Measurements from ENCODE around the gene ABCC3. TPM values are rescaled to one million over a fixed set of nuclear protein-coding genes. Genes with fewer than 3 reads are reported as not detected.

Gene ABCC3
- total and polyA plus RNA-seq, 3 experiments from 2014 or later = 0.37 to 0.69 TPM; not detected in 1

DNA sequence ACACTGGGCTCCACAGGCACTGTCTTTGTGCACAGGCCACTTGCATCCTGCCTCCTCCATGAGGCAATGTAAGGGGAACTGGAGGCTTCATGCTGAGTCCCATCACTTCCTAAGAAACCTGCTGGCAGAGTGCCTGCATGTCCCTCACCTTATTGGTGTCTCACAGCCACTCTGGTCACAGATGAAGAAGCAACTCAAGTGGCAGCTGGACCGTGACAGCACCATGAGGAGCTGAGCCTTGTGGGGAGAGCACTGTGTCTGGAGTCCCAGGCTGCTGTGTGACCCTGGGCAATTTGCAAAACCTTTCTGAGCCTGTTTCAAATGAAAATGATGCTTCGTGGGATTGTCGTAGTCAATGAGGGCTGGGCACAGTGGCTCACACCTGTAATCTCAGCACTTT is 53.6 kb downstream of the ABCC3 start:
- Mint-ChIP-seq H3K27me3 (no peaks in the 10 kb centered on the region), H3K27ac (peak overlapping the region in 1 of 8 donors; percentile 29), H3K4me3 (no peak overlapping the region), H3K36me3 (peaks cover 0 to 16% (median 6%) of the 10 kb centered on the region in 3 donors), H3K9me3 (no peaks in the 10 kb centered on the region), H3K4me1 (no peaks in the 10 kb centered on the region)
- Histone ChIP-seq H3K36me3 (ENCODE audit: insufficient read depth, low read length) (peaks cover 5% of the 10 kb centered on the region), H3K9me3 (ENCODE audit: low read length) (no peaks in the 10 kb centered on the region), H3K27me3 (ENCODE audit: insufficient read depth, low read length, poor library complexity, severe bottlenecking) (no peaks in the 10 kb centered on the region), H3K4me3 (ENCODE audit: low read length) (no peak overlapping the region), H3K27ac (ENCODE audit: low read depth, low read length) (no peak overlapping the region), H3K4me1 (ENCODE audit: insufficient read depth, low read length) (no peaks in the 10 kb centered on the region)
- CTCF ChIA-PET = no interaction called here
- POLR2A ChIA-PET = no interaction called here
- DNase-seq = no peak

- H3K27ac ChIP-seq (ENCODE audit: low read depth, low read length) = no peak overlapping the region
- no peak overlapping the region for H3K27ac Mint-ChIP-seq
- no peaks in the 10 kb centered on the region for H3K9me3 ChIP-seq (ENCODE audit: low read length)
- DNase-seq = no peak
- no peaks in the 10 kb centered on the region for H3K4me1 ChIP-seq (ENCODE audit: insufficient read depth, low read length)
- peaks cover 14% of the 10 kb centered on the region for H3K36me3 ChIP-seq (ENCODE audit: insufficient read depth, low read length)
- H3K27me3 ChIP-seq (ENCODE audit: insufficient read depth, low read length, poor library complexity, severe bottlenecking) = no peaks in the 10 kb centered on the region
- H3K4me3 ChIP-seq (ENCODE audit: low read length) = no peak overlapping the region
- H3K4me1 Mint-ChIP-seq = no peaks in the 10 kb centered on the region
- CTCF ChIA-PET = no interaction called here
- no peaks in the 10 kb centered on the region for H3K9me3 Mint-ChIP-seq
- no peaks in the 10 kb centered on the region for H3K27me3 Mint-ChIP-seq
- H3K4me3 Mint-ChIP-seq = no peak overlapping the region
- H3K36me3 Mint-ChIP-seq = peaks cover 0 to 24% (median 6%) of the 10 kb centered on the region in 3 donors
- POLR2A ChIA-PET = no interaction called here
Observed at GRCh38 chr17:50689251-50689650, 54.6 kb downstream of the ABCC3 start.

GRCh38 chr17:50689956-50690886 is 55.5 kb downstream of the ABCC3 start:
- Mint-ChIP-seq H3K4me1 (no peaks in the 10 kb centered on the region), H3K9me3 (no peaks in the 10 kb centered on the region), H3K27ac (peak overlapping the region in 2 of 8 donors; percentile 22 to 50), H3K4me3 (no peak overlapping the region), H3K36me3 (peaks cover 0 to 33% (median 11%) of the 10 kb centered on the region in 3 donors), H3K27me3 (no peaks in the 10 kb centered on the region)
- H3K9me3 ChIP-seq (ENCODE audit: low read length) = no peaks in the 10 kb centered on the region
- CTCF ChIA-PET = interaction anchor here (0.6 kb wide), 1 partner anchor 29 kb away, joined by 3 read pairs; no protein-coding TSS in a partner anchor
- POLR2A ChIA-PET = no interaction called here
- peaks cover 17% of the 10 kb centered on the region for H3K36me3 ChIP-seq (ENCODE audit: insufficient read depth, low read length)
- no peak for DNase-seq
- no peaks in the 10 kb centered on the region for H3K27me3 ChIP-seq (ENCODE audit: insufficient read depth, low read length, poor library complexity, severe bottlenecking)
- no peak overlapping the region for H3K4me3 ChIP-seq (ENCODE audit: low read length)
- no peaks in the 10 kb centered on the region for H3K4me1 ChIP-seq (ENCODE audit: insufficient read depth, low read length)
- no peak overlapping the region for H3K27ac ChIP-seq (ENCODE audit: low read depth, low read length)

- Mint-ChIP-seq H3K36me3 (peaks cover 0 to 41% (median 15%) of the 10 kb centered on the region in 3 donors), H3K27ac (peak overlapping the region in 1 of 8 donors; percentile 36), H3K4me3 (no peak overlapping the region), H3K4me1 (peaks cover 0 to 3% (median 0%) of the 10 kb centered on the region in 3 donors), H3K27me3 (no peaks in the 10 kb centered on the region), H3K9me3 (no peaks in the 10 kb centered on the region)
- no peak overlapping the region for H3K27ac ChIP-seq (ENCODE audit: low read depth, low read length)
- ChIA-PET CTCF (no interaction called here), POLR2A (no interaction called here)
- no peaks in the 10 kb centered on the region for H3K4me1 ChIP-seq (ENCODE audit: insufficient read depth, low read length)
- DNase-seq = no peak
- H3K9me3 ChIP-seq (ENCODE audit: low read length) = no peaks in the 10 kb centered on the region
- H3K27me3 ChIP-seq (ENCODE audit: insufficient read depth, low read length, poor library complexity, severe bottlenecking) = no peaks in the 10 kb centered on the region
- H3K4me3 ChIP-seq (ENCODE audit: low read length) = no peak overlapping the region
- peaks cover 24% of the 10 kb centered on the region for H3K36me3 ChIP-seq (ENCODE audit: insufficient read depth, low read length)
Observed at GRCh38 chr17:50690887-50691549, 56.3 kb downstream of the ABCC3 start.

DNA sequence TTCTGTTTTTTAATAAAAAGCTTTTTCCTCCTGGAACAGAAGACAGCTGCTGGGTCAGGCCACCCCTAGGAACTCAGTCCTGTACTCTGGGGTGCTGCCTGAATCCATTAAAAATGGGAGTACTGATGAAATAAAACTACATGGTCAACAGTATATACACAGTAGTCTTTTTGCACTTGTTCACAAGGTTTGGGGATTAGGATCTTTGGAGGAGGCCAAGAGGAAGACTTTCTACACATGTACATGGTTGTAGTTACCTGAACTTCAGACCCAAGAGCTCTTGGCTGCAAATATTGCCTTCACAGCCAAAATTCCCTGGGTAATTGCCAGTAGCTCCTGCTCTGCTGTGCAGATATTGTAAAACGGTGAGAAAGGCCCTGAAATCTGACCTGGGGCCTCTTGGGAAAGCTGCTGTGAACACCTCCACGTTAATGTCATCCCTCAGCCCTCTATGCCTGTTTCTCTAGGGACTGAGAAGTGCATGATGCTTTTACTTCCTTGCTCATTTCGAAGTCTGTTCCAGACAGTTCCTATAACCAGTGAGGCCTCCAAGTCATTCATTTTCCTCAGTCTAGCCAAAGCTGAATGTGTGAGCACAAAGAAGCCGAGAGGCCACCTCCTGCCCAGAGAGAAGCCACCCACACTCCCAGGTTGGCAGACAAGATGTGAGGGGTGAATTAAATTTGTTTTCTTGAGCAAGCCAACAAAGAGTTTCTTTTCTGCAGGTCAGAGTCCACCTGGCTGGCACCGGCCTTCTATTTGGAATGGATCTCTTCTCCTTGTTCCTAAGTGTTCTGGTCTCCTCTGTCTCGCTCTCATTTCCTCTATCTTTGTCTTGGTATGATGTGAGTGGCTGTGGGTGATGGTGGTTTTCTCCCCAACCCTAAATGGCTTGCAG is 57.1 kb downstream of the ABCC3 start:
- H3K36me3 ChIP-seq (ENCODE audit: insufficient read depth, low read length) = peaks cover 32% of the 10 kb centered on the region
- Mint-ChIP-seq H3K4me3 (no peak overlapping the region), H3K27ac (peak overlapping the region in 2 of 8 donors; percentile 63 to 69), H3K36me3 (peaks cover 0 to 48% (median 17%) of the 10 kb centered on the region in 3 donors), H3K27me3 (no peaks in the 10 kb centered on the region), H3K9me3 (no peaks in the 10 kb centered on the region), H3K4me1 (peaks cover 0 to 3% (median 0%) of the 10 kb centered on the region in 3 donors)
- no peaks in the 10 kb centered on the region for H3K4me1 ChIP-seq (ENCODE audit: insufficient read depth, low read length)
- H3K27me3 ChIP-seq (ENCODE audit: insufficient read depth, low read length, poor library complexity, severe bottlenecking) = no peaks in the 10 kb centered on the region
- H3K4me3 ChIP-seq (ENCODE audit: low read length) = no peak overlapping the region
- H3K27ac ChIP-seq (ENCODE audit: low read depth, low read length) = no peak overlapping the region
- CTCF ChIA-PET = no interaction called here
- POLR2A ChIA-PET = no interaction called here
- H3K9me3 ChIP-seq (ENCODE audit: low read length) = no peaks in the 10 kb centered on the region
- no peak for DNase-seq

DNA sequence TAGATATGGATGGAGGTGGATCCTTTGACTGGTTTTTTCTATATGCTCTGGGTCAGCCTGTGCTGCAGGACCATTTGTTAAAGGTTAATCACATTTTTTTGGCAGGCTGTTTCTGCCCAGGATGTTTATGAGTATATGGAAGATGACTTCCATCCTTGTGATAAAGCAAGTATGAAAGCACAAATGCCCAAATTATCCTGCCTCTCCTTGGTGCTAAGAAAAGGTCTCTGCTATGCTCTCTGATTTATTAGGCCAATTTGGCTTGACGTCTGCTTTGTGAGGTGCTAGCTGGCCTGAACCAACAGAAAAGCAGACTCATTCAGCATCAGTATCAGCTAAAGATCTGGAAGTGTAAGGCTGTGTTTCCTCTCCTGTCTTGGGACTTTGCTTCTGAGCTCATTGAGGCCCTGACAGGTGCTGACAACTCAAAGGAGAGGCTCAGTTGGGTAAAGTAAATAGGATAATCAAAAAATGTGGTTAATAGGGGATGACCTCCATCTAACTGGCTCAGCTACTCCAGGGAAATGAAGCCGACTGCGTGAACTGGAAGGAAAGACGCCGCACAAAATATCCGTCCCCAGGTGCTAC is 57.9 kb downstream of the ABCC3 start:
- ChIA-PET POLR2A (no interaction called here), CTCF (no interaction called here)
- peaks cover 40% of the 10 kb centered on the region for H3K36me3 ChIP-seq (ENCODE audit: insufficient read depth, low read length)

GRCh38 chr17:50693036-50693682 is 58.5 kb downstream of the ABCC3 start:
- ChIA-PET POLR2A (no interaction called here), CTCF (no interaction called here)
- Mint-ChIP-seq H3K9me3 (no peaks in the 10 kb centered on the region), H3K4me3 (no peak overlapping the region), H3K27me3 (no peaks in the 10 kb centered on the region), H3K4me1 (peaks cover 3 to 12% (median 3%) of the 10 kb centered on the region in 3 donors), H3K27ac (peak overlapping the region in 1 of 8 donors; percentile 63), H3K36me3 (peaks cover 0 to 61% (median 17%) of the 10 kb centered on the region in 3 donors)
- H3K4me1 ChIP-seq (ENCODE audit: insufficient read depth, low read length) = no peaks in the 10 kb centered on the region
- no peak overlapping the region for H3K4me3 ChIP-seq (ENCODE audit: low read length)
- no peak for DNase-seq
- H3K27ac ChIP-seq (ENCODE audit: low read depth, low read length) = no peak overlapping the region
- no peaks in the 10 kb centered on the region for H3K27me3 ChIP-seq (ENCODE audit: insufficient read depth, low read length, poor library complexity, severe bottlenecking)
- H3K9me3 ChIP-seq (ENCODE audit: low read length) = no peaks in the 10 kb centered on the region
- H3K36me3 ChIP-seq (ENCODE audit: insufficient read depth, low read length) = peaks cover 41% of the 10 kb centered on the region

More for the DNA sequence above, 57.9 kb downstream of the ABCC3 start:
- Mint-ChIP-seq H3K36me3 (peaks cover 0 to 56% (median 17%) of the 10 kb centered on the region in 3 donors), H3K4me1 (peaks cover 0 to 6% (median 3%) of the 10 kb centered on the region in 3 donors), H3K9me3 (no peaks in the 10 kb centered on the region), H3K27me3 (no peaks in the 10 kb centered on the region), H3K4me3 (no peak overlapping the region), H3K27ac (peak overlapping the region in 2 of 8 donors; percentile 63 to 69)
- Histone ChIP-seq H3K4me1 (ENCODE audit: insufficient read depth, low read length) (no peaks in the 10 kb centered on the region), H3K27me3 (ENCODE audit: insufficient read depth, low read length, poor library complexity, severe bottlenecking) (no peaks in the 10 kb centered on the region), H3K4me3 (ENCODE audit: low read length) (no peak overlapping the region), H3K27ac (ENCODE audit: low read depth, low read length) (no peak overlapping the region), H3K9me3 (ENCODE audit: low read length) (no peaks in the 10 kb centered on the region)
- no peak for DNase-seq
